Large intestine (tissue), 3 donors: ENCODE measurements around the gene CARD8. TPM values are rescaled to one million over a fixed set of nuclear protein-coding genes. Genes with fewer than 3 reads are reported as not detected.
"Not testable (repeated sequence)": the region's sequence is repeated elsewhere in the genome, so short reads cannot be mapped to it uniquely, and the experiment has no call there.

Experiments used
- DNase-seq, 2 donors: peaks; one replicate each; pipeline versions ENCODE4 v3.0.0 to v3.0.0-alpha.2; 2013
- H3K27ac ChIP-seq: one replicate; pipeline ENCODE4 v1.5.1; 2013; ENCODE audit warnings: low read length
- H3K27me3 ChIP-seq: 2 replicates; pipeline ENCODE4 v1.6.1; 2013; ENCODE audit warnings: low read length; ENCODE audit not compliant: control insufficient read depth, insufficient read depth
- H3K36me3 ChIP-seq: 2 replicates; pipeline ENCODE4 v1.6.1; 2013; ENCODE audit warnings: low read length; ENCODE audit not compliant: control insufficient read depth, insufficient read depth
- H3K4me1 ChIP-seq: one replicate; pipeline ENCODE4 v1.6.1; 2013; ENCODE audit warnings: low read length; ENCODE audit not compliant: control insufficient read depth, insufficient read depth
- H3K4me3 ChIP-seq: one replicate; pipeline ENCODE4 v1.5.1; 2013; ENCODE audit warnings: low read length
- H3K9me3 ChIP-seq: one replicate; pipeline ENCODE4 v1.6.1; 2013; ENCODE audit warnings: mild to moderate bottlenecking, low read depth, low read length, moderate library complexity; ENCODE audit not compliant: control insufficient read depth
- WGBS: methylation state at CpG from one replicate; pipeline ENCODE4 v1.1.5; 2013; ENCODE audit warnings: low lambda C conversion rate; ENCODE audit not compliant: insufficient coverage; 5-methylcytosine and 5-hydroxymethylcytosine counted together
- polyA plus RNA-seq: library from polyadenylated mRNA; unstranded; fragments of 120-200 nt; gene quantifications from one replicate; pipeline ENCODE4 v1.2.1, GENCODE V29; 2013

Gene CARD8
- polyA plus RNA-seq, 1 donor = 40.9 TPM

DNA sequence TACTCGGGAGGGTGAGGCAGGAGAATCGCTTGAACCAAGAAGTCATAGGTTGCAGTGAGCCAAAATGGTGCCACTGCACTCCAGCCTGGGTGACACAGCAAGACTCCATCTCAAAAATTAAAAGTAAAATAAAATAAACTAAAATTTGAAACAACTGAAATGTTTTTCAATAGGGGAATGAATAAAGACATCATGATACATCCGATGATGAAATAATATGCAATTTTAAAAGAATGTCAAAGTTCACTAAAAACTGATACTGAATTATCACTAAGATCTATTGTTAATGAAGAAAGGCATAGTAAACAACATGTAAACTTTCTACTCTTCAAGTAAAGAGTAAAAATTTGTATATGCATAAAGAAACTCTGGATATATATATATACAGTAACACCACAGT, 8.5 kb downstream of the CARD8 start:
- H3K4me1 ChIP-seq = no peaks in the 10 kb centered on the region
- no peaks in the 10 kb centered on the region for H3K27me3 ChIP-seq
- no peak for DNase-seq
- no peak overlapping the region for H3K27ac ChIP-seq
- peaks cover 11% of the 10 kb centered on the region for H3K36me3 ChIP-seq
- H3K4me3 ChIP-seq = no peak overlapping the region
- H3K9me3 ChIP-seq = no peaks in the 10 kb centered on the region
- WGBS = 100% methylated on average over 1 of the region's 3 CpGs

DNA sequence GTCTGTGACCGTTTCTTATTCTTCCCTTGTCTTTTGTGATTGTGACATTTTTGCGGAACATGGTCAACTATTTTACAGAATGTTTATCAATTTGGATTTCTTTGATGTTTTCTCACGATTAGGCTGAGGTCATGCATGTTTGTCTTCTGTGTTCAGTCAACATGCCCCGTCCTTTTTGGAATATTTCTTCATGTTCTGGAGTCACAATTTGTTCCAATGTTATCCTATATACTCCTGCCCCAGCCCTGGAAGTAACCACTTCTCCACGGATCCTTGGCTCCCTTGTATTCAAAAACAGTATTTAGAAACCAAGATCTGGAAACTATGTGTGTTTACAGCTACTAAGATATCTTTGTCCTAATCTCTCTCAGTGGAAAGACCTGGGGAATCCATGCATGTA, 9.6 kb downstream of the CARD8 start:
- 74% methylated on average over 4 of the region's 5 CpGs for WGBS
- H3K4me3 ChIP-seq = no peak overlapping the region
- no peak for DNase-seq
- H3K9me3 ChIP-seq = no peaks in the 10 kb centered on the region
- peaks cover 13% of the 10 kb centered on the region for H3K36me3 ChIP-seq
- no peaks in the 10 kb centered on the region for H3K4me1 ChIP-seq
- no peaks in the 10 kb centered on the region for H3K27me3 ChIP-seq
- H3K27ac ChIP-seq = no peak overlapping the region

DNA sequence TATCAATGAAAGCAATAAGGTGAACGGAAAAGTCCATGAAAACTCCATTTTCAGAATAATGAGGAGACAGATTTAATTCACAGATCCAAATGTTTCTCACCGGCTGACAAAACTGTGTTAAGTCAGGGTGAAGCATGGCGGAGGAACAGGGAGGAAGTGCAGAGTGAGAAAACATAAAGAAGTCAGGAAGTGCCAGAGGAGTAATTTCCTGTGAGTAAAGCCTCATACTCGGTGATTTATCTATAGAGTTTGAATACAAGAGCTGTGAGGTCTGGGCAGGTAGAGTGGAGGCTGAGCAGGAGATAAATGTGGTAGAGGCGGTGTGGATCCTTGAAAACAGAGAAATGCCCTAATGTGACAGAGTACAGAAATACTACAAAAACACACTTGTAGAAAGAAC, 11.4 kb downstream of the CARD8 start:
- WGBS = 45% methylated on average over 2 of the region's 5 CpGs
- H3K36me3 ChIP-seq = peaks cover 25% of the 10 kb centered on the region
- no peaks in the 10 kb centered on the region for H3K9me3 ChIP-seq
- H3K27ac ChIP-seq = no peak overlapping the region
- H3K27me3 ChIP-seq = no peaks in the 10 kb centered on the region
- DNase-seq = no peak
- no peak overlapping the region for H3K4me3 ChIP-seq
- no peaks in the 10 kb centered on the region for H3K4me1 ChIP-seq

GRCh38 chr19:48241771-48242170, 13.9 kb downstream of the CARD8 start:
- H3K27me3 ChIP-seq, H3K27ac ChIP-seq, DNase-seq, H3K4me3 ChIP-seq, H3K9me3 ChIP-seq, H3K4me1 ChIP-seq: not testable (repeated sequence)
- no CpG with 5 or more reads among the region's 6 CpGs for WGBS
- H3K36me3 ChIP-seq = peaks cover 31% of the 10 kb centered on the region

GRCh38 chr19:48239582-48240141, 16.1 kb downstream of the CARD8 start:
- no peaks in the 10 kb centered on the region for H3K4me1 ChIP-seq
- DNase-seq = no peak
- no peak overlapping the region for H3K27ac ChIP-seq
- no peaks in the 10 kb centered on the region for H3K27me3 ChIP-seq
- H3K9me3 ChIP-seq = no peaks in the 10 kb centered on the region
- no peak overlapping the region for H3K4me3 ChIP-seq
- H3K36me3 ChIP-seq = peaks cover 29% of the 10 kb centered on the region
- no CpG with 5 or more reads among the region's 9 CpGs for WGBS

DNA sequence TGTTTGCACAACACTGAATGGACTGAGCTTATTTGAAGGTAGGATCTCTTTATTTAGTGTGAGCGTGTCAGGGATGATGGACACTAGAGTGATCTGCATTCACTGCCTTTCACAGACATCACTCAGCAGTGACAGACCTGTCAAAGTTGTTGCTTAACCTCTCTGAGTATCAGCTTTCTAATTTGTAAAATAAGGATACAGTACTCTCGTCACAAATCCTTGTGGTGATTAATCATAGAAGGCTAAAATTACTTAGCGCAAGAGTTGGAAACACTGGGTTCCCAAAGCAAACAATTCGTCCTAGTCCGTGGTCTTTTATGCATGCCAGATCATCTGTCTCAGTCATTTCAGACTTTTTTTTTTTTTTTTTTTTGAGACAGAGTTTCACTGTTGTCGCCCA, 16.6 kb downstream of the CARD8 start:
- Histone ChIP-seq H3K4me1 (no peaks in the 10 kb centered on the region), H3K27me3 (no peaks in the 10 kb centered on the region), H3K9me3 (no peaks in the 10 kb centered on the region), H3K36me3 (peaks cover 30% of the 10 kb centered on the region), H3K27ac (no peak overlapping the region), H3K4me3 (no peak overlapping the region)
- no peak for DNase-seq
- WGBS = no CpG with 5 or more reads among the region's 6 CpGs

GRCh38 chr19:48237057-48237456, 18.7 kb downstream of the CARD8 start:
- no peak for DNase-seq
- H3K36me3 ChIP-seq = peaks cover 48% of the 10 kb centered on the region
- no peaks in the 10 kb centered on the region for H3K9me3 ChIP-seq
- no CpG with 5 or more reads among the region's 3 CpGs for WGBS
- H3K4me3 ChIP-seq = no peak overlapping the region
- H3K27ac ChIP-seq = no peak overlapping the region
- H3K4me1 ChIP-seq = no peaks in the 10 kb centered on the region
- no peaks in the 10 kb centered on the region for H3K27me3 ChIP-seq

DNA sequence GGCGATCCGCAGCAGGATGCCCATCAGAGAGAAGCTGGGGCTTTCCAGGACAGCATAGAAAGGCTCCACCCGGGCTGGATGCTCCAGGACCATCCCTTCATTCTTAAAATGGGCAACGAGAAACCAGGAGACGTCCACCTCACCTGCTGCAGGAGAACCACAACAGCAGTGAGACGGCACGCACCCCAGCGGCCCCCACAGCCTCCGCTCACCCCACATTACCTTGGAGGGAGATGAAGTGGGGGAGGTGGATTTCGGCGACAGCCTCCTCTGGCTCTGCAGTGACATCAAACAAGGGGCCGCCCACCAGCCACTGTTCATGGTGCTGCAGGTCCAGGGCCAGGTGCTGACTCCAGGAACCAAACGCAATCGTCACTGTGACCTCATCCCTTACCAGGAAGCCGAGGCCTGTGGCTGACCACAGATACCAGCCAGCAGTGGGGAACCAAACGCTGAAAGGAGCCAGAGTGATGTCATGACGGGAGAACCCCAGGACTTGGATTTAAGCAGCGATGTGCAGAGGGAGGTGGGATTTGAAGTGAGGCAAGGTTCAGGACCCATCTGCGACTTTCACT, 25.1 kb downstream of the CARD8 start:
- Histone ChIP-seq H3K27me3 (no peaks in the 10 kb centered on the region), H3K4me3 (no peak overlapping the region)

DNA sequence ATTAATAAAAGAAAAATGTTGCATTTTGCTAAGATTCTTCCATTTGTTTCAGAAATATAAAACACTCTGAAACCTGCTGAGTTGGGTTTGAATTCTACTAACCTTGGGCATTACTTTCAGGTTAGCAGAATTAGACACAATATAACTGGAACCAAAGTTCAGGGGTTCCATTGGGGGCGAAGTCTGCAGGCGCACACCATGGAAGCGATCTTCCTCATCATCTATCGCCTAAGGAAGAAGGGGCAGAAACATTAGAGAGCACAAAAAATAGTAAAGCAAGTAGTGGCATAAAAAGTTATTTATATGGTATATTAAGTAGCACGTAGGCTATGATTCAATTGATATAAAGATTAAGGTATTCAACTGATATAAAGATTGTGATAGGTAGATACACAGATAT, 34.1 kb downstream of the CARD8 start:
- H3K9me3 ChIP-seq = no peaks in the 10 kb centered on the region
- H3K36me3 ChIP-seq = peaks cover 9% of the 10 kb centered on the region
- peak in 1 of 2 donors; percentile 24 for DNase-seq
- 79% methylated on average over 5 of the region's 5 CpGs for WGBS
- no peak overlapping the region for H3K4me3 ChIP-seq
- H3K27me3 ChIP-seq = no peaks in the 10 kb centered on the region
- no peak overlapping the region for H3K27ac ChIP-seq
- no peaks in the 10 kb centered on the region for H3K4me1 ChIP-seq

More for the DNA sequence above, 25.1 kb downstream of the CARD8 start:
- no peak overlapping the region for H3K27ac ChIP-seq
- no peaks in the 10 kb centered on the region for H3K4me1 ChIP-seq
- WGBS = no CpG with 5 or more reads among the region's 19 CpGs
- peaks cover 60% of the 10 kb centered on the region for H3K36me3 ChIP-seq
- no peaks in the 10 kb centered on the region for H3K9me3 ChIP-seq
- DNase-seq = no peak

- H3K4me1 ChIP-seq, H3K27ac ChIP-seq, H3K27me3 ChIP-seq, H3K36me3 ChIP-seq, DNase-seq, H3K9me3 ChIP-seq, H3K4me3 ChIP-seq: not testable (repeated sequence)
- WGBS = 100% methylated on average over 3 of the region's 3 CpGs
Measured at GRCh38 chr19:48220784-48221183, 34.9 kb downstream of the CARD8 start.

GRCh38 chr19:48218997-48219396, 36.7 kb downstream of the CARD8 start:
- H3K4me3 ChIP-seq = no peak overlapping the region
- peaks cover 14% of the 10 kb centered on the region for H3K36me3 ChIP-seq
- H3K9me3 ChIP-seq = no peaks in the 10 kb centered on the region
- H3K4me1 ChIP-seq = no peaks in the 10 kb centered on the region
- no peak for DNase-seq
- no CpG with 5 or more reads among the region's 6 CpGs for WGBS
- no peak overlapping the region for H3K27ac ChIP-seq
- H3K27me3 ChIP-seq = no peaks in the 10 kb centered on the region
